ENCODE measurements around the gene SLC23A3.

Gene SLC23A3

DNA sequence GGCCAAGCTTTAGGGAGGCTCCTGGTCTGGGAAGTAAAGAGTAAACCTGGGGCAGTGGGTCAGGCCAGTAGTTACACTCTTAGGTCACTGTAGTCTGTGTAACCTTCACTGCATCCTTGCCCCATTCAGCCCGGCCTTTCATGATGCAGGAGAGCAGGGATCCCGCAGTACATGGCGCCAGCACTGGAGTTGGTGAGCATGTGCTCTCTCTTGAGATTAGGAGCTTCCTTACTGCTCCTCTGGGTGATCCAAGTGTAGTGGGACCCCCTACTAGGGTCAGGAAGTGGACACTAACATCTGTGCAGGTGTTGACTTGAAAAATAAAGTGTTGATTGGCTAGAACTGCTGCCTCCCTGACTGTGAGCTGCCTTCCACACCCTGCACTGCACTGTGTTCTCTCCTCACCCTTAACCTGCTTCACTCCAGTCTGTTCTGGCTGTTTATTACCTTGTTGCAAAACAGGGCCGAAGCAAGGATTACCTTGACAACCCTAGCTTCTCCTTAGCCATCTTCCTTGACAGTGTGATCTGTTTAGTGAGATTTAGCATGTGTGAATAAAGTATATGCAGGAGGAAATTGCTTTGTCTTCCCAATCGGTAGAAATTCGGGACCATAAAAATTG lies 13.4 kb upstream of the SLC23A3 start:
- CTCF ChIA-PET, result interaction anchor here (1.5 to 5.8 kb wide), 4 partner anchors 12 to 111 kb away, joined by 3 to 37 read pairs (median 16); partner anchors contain the start of gene SLC23A3
- POLR2A ChIA-PET, result interaction anchor here (2.9 kb wide), 1 partner anchor 23 kb away, joined by 6 read pairs; the partner anchor contains the start of gene ZFAND2B
- no peak for DNase-seq (ENCODE audit: low read depth, low spot score)
- no peak for TF ChIP-seq CTCF (IDR thresholded peaks at IDR 0.05; ENCODE audit: insufficient read depth, low read length, missing control alignments)
- H3K4me3 ChIP-seq (ENCODE audit: low read depth, low read length), result no peak overlapping the region

DNA sequence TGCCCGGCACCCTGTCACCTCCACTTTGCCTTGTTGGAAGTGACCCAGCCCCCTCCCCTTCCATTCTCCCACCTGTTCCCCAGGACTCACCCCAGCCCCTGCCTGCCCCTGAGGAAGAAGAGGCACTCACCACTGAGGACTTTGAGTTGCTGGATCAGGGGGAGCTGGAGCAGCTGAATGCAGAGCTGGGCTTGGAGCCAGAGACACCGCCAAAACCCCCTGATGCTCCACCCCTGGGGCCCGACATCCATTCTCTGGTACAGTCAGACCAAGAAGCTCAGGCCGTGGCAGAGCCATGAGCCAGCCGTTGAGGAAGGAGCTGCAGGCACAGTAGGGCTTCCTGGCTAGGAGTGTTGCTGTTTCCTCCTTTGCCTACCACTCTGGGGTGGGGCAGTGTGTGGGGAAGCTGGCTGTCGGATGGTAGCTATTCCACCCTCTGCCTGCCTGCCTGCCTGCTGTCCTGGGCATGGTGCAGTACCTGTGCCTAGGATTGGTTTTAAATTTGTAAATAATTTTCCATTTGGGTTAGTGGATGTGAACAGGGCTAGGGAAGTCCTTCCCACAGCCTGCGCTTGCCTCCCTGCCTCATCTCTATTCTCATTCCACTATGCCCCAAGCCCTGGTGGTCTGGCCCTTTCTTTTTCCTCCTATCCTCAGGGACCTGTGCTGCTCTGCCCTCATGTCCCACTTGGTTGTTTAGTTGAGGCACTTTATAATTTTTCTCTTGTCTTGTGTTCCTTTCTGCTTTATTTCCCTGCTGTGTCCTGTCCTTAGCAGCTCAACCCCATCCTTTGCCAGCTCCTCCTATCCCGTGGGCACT lies 12.7 kb upstream of the SLC23A3 start:
- CTCF ChIA-PET, result interaction anchor here (0.8 to 5.8 kb wide), 8 partner anchors 10 to 112 kb away, joined by 3 to 37 read pairs (median 3); partner anchors contain the start of gene SLC23A3
- POLR2A ChIA-PET, result interaction anchor here (2.9 kb wide), 1 partner anchor 24 kb away, joined by 6 read pairs; the partner anchor contains the start of gene ZFAND2B
- TF ChIP-seq CTCF (IDR thresholded peaks at IDR 0.05; ENCODE audit: insufficient read depth, low read length, missing control alignments), result no peak
- no peak for DNase-seq (ENCODE audit: low read depth, low spot score)
- H3K4me3 ChIP-seq (ENCODE audit: low read depth, low read length), result no peak overlapping the region

- ChIA-PET CTCF (interaction anchor here (0.8 to 5.8 kb wide), 7 partner anchors 11 to 186 kb away, joined by 3 to 37 read pairs (median 3); partner anchors contain the start of gene SLC23A3), POLR2A (interaction anchor here (2.9 kb wide), 1 partner anchor 25 kb away, joined by 6 read pairs; the partner anchor contains the start of gene ZFAND2B)
- DNase-seq (ENCODE audit: low read depth, low spot score), result no peak
- H3K4me3 ChIP-seq (ENCODE audit: low read depth, low read length), result no peak overlapping the region
- TF ChIP-seq CTCF (IDR thresholded peaks at IDR 0.05; ENCODE audit: insufficient read depth, low read length, missing control alignments), result no peak
These were observed 11.7 kb upstream of the SLC23A3 start for GRCh38 chr2:219181531-219181930.

GRCh38 chr2:219180961-219181360 lies 11.1 kb upstream of the SLC23A3 start:
- ChIA-PET CTCF (interaction anchor here (0.8 to 5.8 kb wide), 8 partner anchors 8 to 186 kb away, joined by 3 to 37 read pairs (median 4); partner anchors contain the start of gene SLC23A3), POLR2A (no interaction called here)
- H3K4me3 ChIP-seq (ENCODE audit: low read depth, low read length), result no peak overlapping the region
- no peak for DNase-seq (ENCODE audit: low read depth, low spot score)
- TF ChIP-seq CTCF (IDR thresholded peaks at IDR 0.05; ENCODE audit: insufficient read depth, low read length, missing control alignments), result no peak

GRCh38 chr2:219179601-219180465 lies 10.0 kb upstream of the SLC23A3 start:
- no peak for DNase-seq (ENCODE audit: low read depth, low spot score)
- peak overlapping the region; percentile 23 for H3K4me3 ChIP-seq (ENCODE audit: low read depth, low read length)
- TF ChIP-seq CTCF (IDR thresholded peaks at IDR 0.05; ENCODE audit: insufficient read depth, low read length, missing control alignments), result no peak
- POLR2A ChIA-PET, result no interaction called here
- CTCF ChIA-PET, result interaction anchor here (0.8 to 5.8 kb wide), 11 partner anchors 9 to 185 kb away, joined by 3 to 37 read pairs (median 3); partner anchors contain the start of gene SLC23A3

Data from AG04449 (cell line).